GM20000 (cell line): ENCODE measurements around the gene CABLES1.
"Not testable (repeated sequence)": the region's sequence is repeated elsewhere in the genome, so short reads cannot be mapped to it uniquely, and the experiment has no call there.

Experiments
- DNase-seq: peaks from one replicate; pipeline ENCODE4 v3.0.0; 2012; ENCODE audit warnings: low spot score
- CTCF ChIP-seq: IDR thresholded peaks from 2 replicates; pipeline ENCODE4 v1.5.1; 2012; ENCODE audit warnings: mild to moderate bottlenecking, control low read depth; ENCODE audit errors: extremely low read depth, missing control alignments

Gene CABLES1

GRCh38 chr18:23156134-23156533 is 20.8 kb downstream of the CABLES1 start:
- TF ChIP-seq CTCF = no peak
- DNase-seq = no peak

DNA sequence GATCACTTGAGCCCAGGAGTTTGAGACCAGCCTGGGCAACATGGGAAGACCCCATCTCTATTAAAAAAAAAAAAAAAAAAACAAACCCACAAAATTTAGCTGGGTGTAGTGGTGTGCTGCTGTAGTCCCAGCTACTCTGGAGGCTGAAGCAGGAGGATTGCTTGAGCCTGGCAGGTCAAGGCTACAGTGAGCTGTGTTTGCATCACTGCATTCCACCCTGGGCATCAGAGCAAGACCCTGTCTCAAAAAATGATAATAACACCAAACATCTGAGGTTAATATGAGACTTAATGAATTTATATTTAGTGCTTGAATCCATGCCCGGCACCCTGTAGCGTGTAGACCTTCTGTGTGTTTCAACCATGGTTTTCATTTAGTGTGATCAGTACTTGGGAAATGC is 22.8 kb downstream of the CABLES1 start:
- no peak for DNase-seq
- TF ChIP-seq CTCF = no peak

DNA sequence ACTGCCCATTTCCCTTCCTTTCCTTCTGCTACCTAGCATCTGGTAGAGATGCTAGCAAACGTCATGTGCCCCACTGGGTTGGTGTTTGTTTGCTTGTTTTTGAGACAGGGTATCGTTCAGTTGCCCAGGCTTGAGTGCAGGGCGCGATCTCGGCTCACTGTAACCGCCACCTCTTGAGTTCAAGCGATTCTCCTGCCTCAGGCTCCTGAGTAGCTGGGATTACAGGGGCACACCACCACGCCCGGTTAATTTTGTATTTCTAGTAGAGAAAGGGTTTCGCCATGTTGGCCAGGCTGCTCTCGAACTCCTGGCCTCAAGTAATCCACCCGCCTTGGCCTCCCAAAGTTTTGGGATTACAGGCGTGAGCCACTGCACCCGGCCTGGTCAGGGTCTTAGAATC is 23.6 kb downstream of the CABLES1 start:
- not testable (repeated sequence) for DNase-seq

DNA sequence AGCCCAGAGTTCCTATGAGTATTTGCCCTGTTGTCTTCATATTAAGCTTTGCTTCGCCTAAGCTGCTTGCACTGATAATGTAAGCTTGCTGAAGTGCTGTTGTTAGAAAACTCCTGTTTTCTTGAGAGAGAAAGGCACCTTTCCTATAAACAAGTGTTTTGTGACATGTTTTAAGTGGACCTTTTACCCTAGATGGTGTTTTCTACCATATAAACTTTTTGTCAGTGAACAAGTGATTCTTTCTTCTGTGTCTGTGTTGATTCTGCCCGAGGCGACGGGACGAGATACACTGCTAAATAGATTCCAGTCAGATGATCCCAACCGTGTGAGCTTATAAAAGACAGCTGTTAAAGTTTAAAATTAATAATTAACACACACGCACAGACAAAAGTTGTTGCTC is 24.1 kb downstream of the CABLES1 start:
- no peak for TF ChIP-seq CTCF
- DNase-seq = no peak

DNA sequence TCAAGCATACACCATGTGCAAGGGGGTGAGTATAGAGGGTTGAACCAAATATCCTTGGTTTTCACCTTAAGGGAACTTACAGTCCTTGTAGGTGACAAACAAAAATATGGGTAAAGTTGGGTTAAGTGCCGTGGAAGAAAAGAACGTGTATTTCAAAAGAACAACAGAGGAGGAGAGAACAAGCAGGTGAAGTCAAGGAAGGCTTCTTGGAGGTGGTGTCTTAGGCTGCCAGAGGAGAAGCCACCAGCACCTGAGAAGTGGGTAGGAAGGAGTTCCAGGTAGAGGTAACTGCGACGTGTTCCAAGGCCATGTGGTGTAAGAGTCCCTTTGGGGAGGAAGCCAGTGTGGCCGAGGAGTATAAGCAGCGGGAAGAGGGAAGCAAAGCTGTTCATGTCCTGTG is 27.2 kb downstream of the CABLES1 start:
- no peak for TF ChIP-seq CTCF
- no peak for DNase-seq

- no peak for TF ChIP-seq CTCF
Measured at GRCh38 chr18:23163786-23164533, 28.7 kb downstream of the CABLES1 start.

GRCh38 chr18:23165271-23166068 is 30.2 kb downstream of the CABLES1 start:
- no peak for TF ChIP-seq CTCF
- no peak for DNase-seq

More at GRCh38 chr18:23163786-23164533, 28.7 kb downstream of the CABLES1 start:
- no peak for DNase-seq
